ENCODE measurements around the gene ANO9. TPM values are rescaled to one million over a fixed set of nuclear protein-coding genes. Genes with fewer than 3 reads are reported as not detected.

ANO9 gene
- total RNA-seq, 1 donor from 2014 or later: 1.9 TPM

DNA sequence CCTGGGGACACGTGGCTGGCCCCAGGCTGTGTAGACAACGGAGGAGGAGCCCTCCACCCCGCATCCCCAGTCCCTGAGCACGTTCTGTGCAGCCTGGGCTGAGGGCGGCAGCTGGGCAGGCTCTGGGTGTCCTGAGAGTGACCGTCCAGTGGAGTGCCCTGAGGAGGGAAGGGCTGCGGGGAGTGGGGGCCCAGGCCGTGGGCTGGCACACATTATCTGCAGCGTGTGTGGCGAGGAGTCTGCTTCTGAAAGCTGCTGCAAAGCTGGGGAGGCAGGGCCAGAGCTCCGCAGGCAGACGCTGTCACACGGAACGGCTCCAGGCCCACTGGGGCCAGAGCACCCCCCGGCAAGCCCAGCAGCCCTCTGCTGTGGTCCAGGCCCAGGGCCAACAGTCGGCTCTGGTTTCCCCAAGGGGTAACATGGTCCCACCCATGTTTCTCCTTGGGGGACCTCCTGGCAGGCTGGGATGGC is 835 bp upstream of the ANO9 start:
- DNase-seq (ENCODE audit: low read depth): no peak
- Histone ChIP-seq H3K4me3 (ENCODE audit: insufficient read depth, low read depth, low read length) (no peak overlapping the region), H3K9me3 (ENCODE audit: insufficient read depth, low read depth, low read length) (no peaks in the 10 kb centered on the region), H3K27me3 (ENCODE audit: insufficient read depth, low read length) (peaks cover 3% of the 10 kb centered on the region), H3K79me2 (ENCODE audit: insufficient read depth, low read length) (no peaks in the 10 kb centered on the region), H3K36me3 (ENCODE audit: insufficient read depth, low read length) (no peaks in the 10 kb centered on the region), H3K4me1 (ENCODE audit: insufficient read depth, low read length) (peaks cover 4% of the 10 kb centered on the region), H3K27ac (ENCODE audit: low read depth, low read length) (no peak overlapping the region), H4K20me1 (ENCODE audit: insufficient read depth, low read length) (no peaks in the 10 kb centered on the region), H2AFZ (ENCODE audit: low read depth, low read length) (no peak overlapping the region), H3K9ac (ENCODE audit: low read length) (no peak overlapping the region), H3K4me2 (ENCODE audit: low read length) (no peak overlapping the region)
- Mint-ChIP-seq H3K9me3 (ENCODE audit: unreplicated experiment) (no peaks in the 10 kb centered on the region), H3K4me3 (ENCODE audit: unreplicated experiment) (no peak overlapping the region), H3K27ac (ENCODE audit: unreplicated experiment) (no peak overlapping the region), H3K4me1 (ENCODE audit: low read depth, unreplicated experiment) (peaks cover 6% of the 10 kb centered on the region), H3K27me3 (ENCODE audit: low read depth, unreplicated experiment) (peaks cover 9% of the 10 kb centered on the region), H3K36me3 (ENCODE audit: low read depth, unreplicated experiment) (peaks cover 2% of the 10 kb centered on the region)
- FAIRE-seq: no peak
- no peak for TF ChIP-seq EZH2 (IDR thresholded peaks at IDR 0.05; ENCODE audit: insufficient read depth, low read length)
- TF ChIP-seq, protein P1, sequence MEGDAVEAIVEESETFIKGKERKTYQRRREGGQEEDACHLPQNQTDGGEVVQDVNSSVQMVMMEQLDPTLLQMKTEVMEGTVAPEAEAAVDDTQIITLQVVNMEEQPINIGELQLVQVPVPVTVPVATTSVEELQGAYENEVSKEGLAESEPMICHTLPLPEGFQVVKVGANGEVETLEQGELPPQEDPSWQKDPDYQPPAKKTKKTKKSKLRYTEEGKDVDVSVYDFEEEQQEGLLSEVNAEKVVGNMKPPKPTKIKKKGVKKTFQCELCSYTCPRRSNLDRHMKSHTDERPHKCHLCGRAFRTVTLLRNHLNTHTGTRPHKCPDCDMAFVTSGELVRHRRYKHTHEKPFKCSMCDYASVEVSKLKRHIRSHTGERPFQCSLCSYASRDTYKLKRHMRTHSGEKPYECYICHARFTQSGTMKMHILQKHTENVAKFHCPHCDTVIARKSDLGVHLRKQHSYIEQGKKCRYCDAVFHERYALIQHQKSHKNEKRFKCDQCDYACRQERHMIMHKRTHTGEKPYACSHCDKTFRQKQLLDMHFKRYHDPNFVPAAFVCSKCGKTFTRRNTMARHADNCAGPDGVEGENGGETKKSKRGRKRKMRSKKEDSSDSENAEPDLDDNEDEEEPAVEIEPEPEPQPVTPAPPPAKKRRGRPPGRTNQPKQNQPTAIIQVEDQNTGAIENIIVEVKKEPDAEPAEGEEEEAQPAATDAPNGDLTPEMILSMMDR (IDR thresholded peaks at IDR 0.05; ENCODE audit: insufficient read depth, low read depth, low read length): no peak

DNA sequence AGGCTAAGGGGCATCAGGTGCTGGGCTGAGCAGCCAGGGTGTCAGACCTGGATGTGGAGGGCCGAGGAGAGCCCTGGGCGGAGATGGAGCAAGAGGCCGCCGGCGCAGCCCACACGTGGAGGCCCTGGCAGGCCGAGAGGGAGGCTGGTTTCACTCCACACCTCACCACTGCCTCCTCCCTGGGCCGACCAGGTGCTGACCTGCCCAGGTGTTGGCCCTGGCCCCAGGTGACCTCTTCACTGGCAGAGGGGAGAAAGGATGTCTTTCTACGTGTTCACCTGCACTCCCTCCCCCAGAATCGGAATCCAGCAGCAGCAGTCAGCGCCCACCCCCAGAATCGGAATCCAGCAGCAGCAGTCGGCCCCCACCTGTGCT is 781 bp downstream of the ANO9 start:
- FAIRE-seq (no peak), DNase-seq (ENCODE audit: low read depth) (no peak)
- Mint-ChIP-seq H3K4me3 (ENCODE audit: unreplicated experiment) (no peak overlapping the region), H3K27me3 (ENCODE audit: low read depth, unreplicated experiment) (peaks cover 9% of the 10 kb centered on the region), H3K4me1 (ENCODE audit: low read depth, unreplicated experiment) (peaks cover 4% of the 10 kb centered on the region), H3K27ac (ENCODE audit: unreplicated experiment) (no peak overlapping the region), H3K9me3 (ENCODE audit: unreplicated experiment) (peaks cover 2% of the 10 kb centered on the region), H3K36me3 (ENCODE audit: low read depth, unreplicated experiment) (peaks cover 7% of the 10 kb centered on the region)
- no peak overlapping the region for H2AFZ ChIP-seq (ENCODE audit: low read depth, low read length)
- no peak overlapping the region for H3K9ac ChIP-seq (ENCODE audit: low read length)
- H3K36me3 ChIP-seq (ENCODE audit: insufficient read depth, low read length): no peaks in the 10 kb centered on the region
- H3K4me1 ChIP-seq (ENCODE audit: insufficient read depth, low read length): peaks cover 4% of the 10 kb centered on the region
- H3K4me2 ChIP-seq (ENCODE audit: low read length): no peak overlapping the region
- H3K27me3 ChIP-seq (ENCODE audit: insufficient read depth, low read length): peaks cover 3% of the 10 kb centered on the region
- no peaks in the 10 kb centered on the region for H3K79me2 ChIP-seq (ENCODE audit: insufficient read depth, low read length)
- H3K9me3 ChIP-seq (ENCODE audit: insufficient read depth, low read depth, low read length): peaks cover 4% of the 10 kb centered on the region
- H4K20me1 ChIP-seq (ENCODE audit: insufficient read depth, low read length): no peaks in the 10 kb centered on the region
- no peak for TF ChIP-seq EZH2 (IDR thresholded peaks at IDR 0.05; ENCODE audit: insufficient read depth, low read length)
- TF ChIP-seq, protein P1 (IDR thresholded peaks at IDR 0.05; ENCODE audit: insufficient read depth, low read depth, low read length): no peak
- H3K4me3 ChIP-seq (ENCODE audit: insufficient read depth, low read depth, low read length): no peak overlapping the region
- no peak overlapping the region for H3K27ac ChIP-seq (ENCODE audit: low read depth, low read length)
